Posterior cingulate gyrus (tissue), 11 donors: ENCODE data around the gene CACNA1G.

Experiments used
- DNase-seq, 10 donors: peaks; one replicate each; pipeline versions ENCODE4 v3.0.0 to v3.0.0-alpha.2; 2020 to 2021; ENCODE audit warnings: mixed read lengths in 3 of 10
- intact Hi-C: fragments of 100-400 bp; cut with DNase I; formaldehyde crosslinking; loops from one replicate; pipeline ENCODE4 v1.15.1; 2023

Gene CACNA1G

DNA sequence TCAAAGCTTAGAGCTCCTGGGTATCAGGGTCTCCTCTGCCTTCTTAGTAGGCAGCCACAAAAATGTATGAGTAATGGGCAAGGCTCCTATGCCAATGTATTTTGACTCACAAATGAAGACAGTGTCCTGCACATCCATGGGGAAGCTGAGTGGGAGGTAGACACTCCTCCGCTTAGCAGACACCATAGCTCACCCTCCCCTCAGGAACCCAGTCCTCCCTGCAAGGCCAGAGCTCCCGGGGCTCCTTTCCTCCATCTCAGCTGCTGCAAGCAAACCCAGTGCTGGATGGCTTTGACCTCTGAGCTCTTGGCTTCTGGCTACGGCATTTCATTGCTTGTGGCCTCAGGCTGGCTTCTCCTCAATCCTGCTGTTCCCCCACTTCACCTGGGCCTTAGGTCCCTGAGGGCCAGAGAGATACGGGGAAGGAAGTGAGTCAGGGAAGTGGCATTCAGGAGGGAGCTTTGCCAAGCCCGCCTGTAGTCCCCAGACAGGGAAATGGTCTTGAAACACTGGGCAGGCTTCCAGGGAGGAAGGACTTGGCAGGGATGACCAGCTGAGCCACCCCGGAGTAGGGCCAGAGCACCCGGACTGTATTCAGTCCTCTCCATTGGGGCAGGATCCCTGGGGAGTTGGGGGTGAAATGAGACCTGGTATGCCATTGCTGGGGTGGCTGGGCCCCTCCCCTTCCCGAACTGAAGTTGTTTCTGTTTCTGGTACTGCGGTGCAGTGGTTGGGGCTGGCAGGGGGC, 78.6 kb downstream of the CACNA1G start:
- intact Hi-C loops = no loop called here
- peak in 8 of 10 donors; percentile 44 to 93 (median 53) for DNase-seq

- intact Hi-C loops = no loop called here
- DNase-seq = peak in 2 of 10 donors; percentile 46 to 81
Measured at GRCh38 chr17:50640686-50641351, 80.3 kb downstream of the CACNA1G start.

- DNase-seq = peak in 2 of 10 donors; percentile 14 to 19
- intact Hi-C loops = no loop called here
Measured at GRCh38 chr17:50641357-50641756, 80.8 kb downstream of the CACNA1G start.

GRCh38 chr17:50642071-50642721, 81.7 kb downstream of the CACNA1G start:
- DNase-seq = peak in 2 of 10 donors; percentile 33 to 71

DNA sequence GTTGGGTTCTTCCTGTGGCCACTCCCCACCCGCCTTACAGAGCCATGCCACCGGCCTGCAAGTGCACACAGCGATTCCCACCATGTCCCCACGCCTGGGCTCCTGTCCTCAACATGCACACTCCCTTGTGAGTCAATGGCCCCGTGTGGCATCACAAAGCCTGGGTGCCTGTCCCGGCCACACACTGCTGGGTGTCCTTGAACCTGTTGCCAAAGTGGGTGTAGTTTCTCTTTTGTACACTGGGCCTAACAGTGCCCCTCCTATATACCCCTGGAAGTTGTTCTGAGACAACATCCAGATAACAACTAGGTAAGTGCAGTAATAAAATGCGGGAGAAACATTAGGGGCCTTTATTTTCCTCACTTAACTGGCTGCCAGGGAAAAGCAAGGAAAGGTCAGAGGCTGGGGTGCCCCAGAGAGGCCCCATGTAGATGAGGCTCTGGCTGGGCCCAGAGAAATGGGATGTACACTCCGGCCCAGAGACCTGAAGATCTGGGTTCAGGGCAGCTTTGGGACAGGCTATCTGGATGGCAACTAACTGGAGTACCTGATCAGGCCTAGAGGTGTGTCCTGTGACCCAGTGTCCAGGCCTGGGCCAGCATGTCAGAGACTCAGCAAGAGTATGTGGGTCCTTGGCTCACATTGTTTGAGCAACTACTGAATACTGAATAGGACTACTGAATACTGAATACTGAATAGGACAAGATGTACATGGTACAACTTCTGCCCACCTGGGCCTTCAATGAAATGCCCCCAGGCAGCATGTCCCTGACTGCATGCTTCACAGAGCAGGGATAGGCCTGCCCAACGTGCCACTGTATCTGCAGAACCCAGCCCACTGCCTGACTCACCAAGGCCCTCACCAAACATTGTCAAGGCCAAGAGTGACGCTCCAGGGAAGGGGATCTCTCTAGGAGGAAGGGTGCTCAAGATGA, 82.5 kb downstream of the CACNA1G start:
- intact Hi-C loops = no loop called here
- DNase-seq = peak in 2 of 10 donors; percentile 55 to 74

More at GRCh38 chr17:50642071-50642721, 81.7 kb downstream of the CACNA1G start:
- intact Hi-C loops = no loop called here

DNA sequence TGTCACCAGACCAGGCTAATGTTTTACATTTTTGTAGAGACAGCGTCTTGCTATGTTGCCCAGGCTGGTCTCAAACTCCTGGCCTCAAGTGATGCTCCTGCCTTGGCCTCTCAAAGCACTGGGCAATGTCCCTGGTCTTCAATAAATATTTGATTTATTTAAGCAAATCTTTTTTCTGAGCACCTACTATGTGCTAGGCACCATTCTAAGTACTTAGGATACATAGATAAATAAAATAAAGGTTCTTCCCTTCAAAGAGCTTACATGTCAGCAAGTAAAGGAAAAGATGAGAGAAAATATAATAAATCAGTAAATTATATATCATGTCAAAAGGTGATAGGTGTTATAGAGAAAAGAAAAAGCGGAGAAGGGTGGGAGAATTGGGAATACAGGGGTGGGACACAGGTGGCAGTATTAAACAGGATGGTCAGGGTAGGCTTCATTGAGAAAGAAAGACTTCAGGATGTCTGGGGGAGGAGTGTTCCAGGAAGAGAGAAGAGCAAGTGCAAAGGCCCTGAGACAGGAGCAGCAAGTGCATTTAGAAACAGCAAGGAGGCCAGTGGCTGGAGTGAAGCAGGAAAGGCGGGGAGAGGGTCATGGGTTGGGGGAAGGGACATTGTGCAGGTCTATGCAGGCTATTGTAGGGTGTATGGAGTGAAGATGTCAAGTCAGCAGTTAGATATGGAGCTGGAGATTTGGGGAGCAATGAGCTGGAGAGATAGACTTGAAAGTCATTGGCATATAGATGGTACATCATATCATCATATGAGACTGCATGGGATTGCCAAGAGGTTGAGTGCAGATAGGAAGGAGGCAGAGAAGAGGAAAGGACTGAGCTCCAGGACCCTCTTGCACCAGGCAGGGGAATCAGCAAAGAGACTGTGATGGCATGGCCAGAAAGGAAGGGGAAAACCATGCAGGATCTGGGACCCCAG, 85.5 kb downstream of the CACNA1G start:
- intact Hi-C loops = no loop called here
- DNase-seq = peak in 2 of 10 donors; percentile 12 to 36

GRCh38 chr17:50647187-50647586, 86.7 kb downstream of the CACNA1G start:
- intact Hi-C loops = no loop called here

DNA sequence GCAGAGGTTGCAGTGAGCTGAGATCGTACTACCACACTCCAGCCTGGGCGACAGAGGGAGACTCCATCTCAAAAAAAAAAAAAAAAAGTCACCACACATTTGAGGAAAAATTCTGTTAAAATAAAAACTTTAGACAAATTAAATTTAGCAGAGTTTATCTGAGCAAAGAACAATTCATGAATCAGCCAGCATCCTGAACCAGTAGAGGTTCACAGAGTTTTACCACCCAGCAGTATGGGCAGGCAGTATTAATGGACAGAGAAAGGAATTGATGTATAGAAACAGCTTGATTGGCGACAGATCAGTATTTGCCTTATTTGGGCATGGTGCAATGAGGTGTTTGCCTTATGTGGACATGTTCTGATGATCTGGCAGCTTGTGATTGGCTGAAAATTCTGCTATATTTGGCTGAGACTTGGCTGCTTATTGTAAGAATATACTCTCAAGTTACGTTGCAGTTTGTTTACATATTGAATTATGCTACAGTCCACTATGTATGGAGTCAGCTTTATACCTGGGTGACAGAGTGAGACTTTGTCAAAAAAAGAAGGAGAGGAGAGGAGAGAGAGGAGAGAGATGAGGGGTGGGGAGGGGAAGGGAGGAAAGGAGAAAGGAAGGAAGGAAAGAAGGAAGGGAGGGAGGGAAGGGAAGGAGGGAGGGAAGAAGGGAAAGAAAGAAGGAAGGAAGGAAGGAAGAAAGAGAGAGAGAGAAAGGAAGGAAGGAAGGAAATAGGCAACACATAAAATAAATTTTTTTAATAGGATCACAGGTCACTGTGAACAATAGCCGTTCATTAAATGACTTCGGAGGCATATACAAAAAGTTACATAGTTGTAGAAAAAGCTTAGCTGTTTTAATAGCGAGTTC, 88.8 kb downstream of the CACNA1G start:
- intact Hi-C loops = no loop called here
- DNase-seq = no peak

More at GRCh38 chr17:50647187-50647586, 86.7 kb downstream of the CACNA1G start:
- DNase-seq = peak in 1 of 10 donors; percentile 39

DNA sequence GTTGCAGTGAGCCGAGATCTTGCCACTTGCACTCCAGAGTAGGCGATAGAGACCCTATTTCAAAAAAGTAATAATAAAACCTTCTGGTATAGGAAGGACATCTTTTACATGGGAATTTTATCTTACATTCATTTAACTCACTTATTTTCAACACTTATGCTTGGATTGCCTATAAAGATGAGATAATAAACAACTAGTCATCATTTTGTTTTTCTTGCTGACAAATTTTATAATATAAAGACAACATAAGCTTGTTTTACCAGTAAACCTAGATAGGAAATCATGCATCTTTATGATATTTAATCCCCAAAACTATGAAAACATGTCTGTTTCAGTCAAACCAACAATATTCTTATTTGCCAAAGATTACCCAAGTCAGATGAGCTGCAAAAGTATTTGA, 91.1 kb downstream of the CACNA1G start:
- DNase-seq = no peak
- intact Hi-C loops = no loop called here

- no peak for DNase-seq
- intact Hi-C loops = no loop called here
Measured at GRCh38 chr17:50653738-50654137, 93.2 kb downstream of the CACNA1G start.

DNA sequence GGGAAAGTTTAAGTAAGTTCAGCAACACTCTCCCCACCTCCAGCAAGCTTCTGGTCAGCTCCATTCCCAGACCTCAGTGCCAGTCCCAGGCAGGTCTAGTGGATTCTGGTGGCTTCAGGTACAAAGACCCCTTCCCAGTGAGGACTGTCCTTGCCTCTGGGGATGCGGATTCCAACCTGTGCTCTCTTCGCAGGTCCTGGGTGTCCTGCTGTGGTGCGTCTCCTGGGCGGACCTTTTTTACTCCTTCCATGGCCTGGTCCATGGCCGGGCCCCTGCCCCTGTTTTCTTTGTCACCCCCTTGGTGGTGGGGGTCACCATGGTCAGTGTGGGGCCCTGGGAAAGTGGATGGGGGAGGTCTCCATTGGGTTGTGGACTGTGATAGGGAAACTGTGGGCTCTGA, 96.0 kb downstream of the CACNA1G start:
- intact Hi-C loops = no loop called here
- peak in 2 of 10 donors; percentile 8 to 68 for DNase-seq

DNA sequence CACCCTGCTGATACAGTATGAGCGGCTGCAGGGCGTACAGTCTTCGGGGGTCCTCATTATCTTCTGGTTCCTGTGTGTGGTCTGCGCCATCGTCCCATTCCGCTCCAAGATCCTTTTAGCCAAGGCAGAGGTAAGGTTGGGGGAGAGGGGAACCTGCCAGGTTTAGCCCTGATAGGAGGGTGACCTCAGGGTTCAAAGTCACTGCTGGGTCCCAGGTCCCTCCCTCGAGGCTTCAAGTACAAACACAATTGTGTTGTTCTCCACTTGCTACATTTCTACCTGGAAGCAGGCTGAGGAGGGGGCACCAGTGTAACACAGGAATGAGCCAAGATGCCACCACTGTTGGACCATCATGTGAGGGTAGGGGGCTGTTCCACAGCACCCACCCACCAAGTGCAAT, 96.5 kb downstream of the CACNA1G start:
- intact Hi-C loops = no loop called here
- DNase-seq = peak in 2 of 10 donors; percentile 22

GRCh38 chr17:50657627-50658026, 97.1 kb downstream of the CACNA1G start:
- intact Hi-C loops = no loop called here
- peak in 2 of 10 donors; percentile 21 to 52 for DNase-seq

DNA sequence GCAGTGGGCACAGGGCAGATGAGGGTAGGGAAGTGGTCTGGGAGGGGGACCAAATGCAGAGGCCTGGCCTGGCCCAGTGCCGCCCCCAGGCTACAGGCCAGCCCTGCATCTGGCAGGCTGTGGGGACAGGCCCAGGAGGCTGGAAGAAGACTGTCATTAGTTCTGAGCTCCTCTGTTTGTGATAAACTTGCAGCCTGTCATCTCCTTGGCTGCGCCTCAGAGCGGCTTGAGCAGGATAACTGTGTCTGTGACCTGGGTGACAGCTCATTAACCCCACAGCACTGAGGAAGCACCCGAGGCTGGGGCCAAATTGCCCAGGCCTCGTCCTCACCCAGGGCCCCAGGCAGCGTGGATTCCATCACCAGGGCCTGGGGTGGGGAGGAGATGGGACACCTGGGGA, 98.1 kb downstream of the CACNA1G start:
- intact Hi-C loops = no loop called here
- DNase-seq = peak in 2 of 10 donors; percentile 35 to 60

DNA sequence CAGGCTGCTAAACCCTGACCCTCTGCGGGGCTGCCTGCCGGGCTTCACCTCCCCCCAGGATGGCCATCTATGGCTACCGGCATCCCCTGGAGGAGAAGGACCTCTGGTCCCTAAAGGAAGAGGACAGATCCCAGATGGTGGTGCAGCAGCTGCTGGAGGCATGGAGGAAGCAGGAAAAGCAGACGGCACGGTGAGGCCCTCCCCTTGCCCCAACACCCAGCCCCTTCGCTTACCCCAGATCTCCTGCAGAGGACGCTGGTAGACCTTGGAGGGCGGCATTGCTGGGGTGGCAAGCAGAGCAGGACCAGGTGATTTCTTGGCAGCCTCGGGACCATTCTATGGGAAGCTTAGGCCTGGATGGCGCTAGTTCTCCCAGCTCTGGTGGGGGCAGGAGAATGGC, 98.7 kb downstream of the CACNA1G start:
- intact Hi-C loops = no loop called here
- DNase-seq = peak in 2 of 10 donors; percentile 17 to 43

DNA sequence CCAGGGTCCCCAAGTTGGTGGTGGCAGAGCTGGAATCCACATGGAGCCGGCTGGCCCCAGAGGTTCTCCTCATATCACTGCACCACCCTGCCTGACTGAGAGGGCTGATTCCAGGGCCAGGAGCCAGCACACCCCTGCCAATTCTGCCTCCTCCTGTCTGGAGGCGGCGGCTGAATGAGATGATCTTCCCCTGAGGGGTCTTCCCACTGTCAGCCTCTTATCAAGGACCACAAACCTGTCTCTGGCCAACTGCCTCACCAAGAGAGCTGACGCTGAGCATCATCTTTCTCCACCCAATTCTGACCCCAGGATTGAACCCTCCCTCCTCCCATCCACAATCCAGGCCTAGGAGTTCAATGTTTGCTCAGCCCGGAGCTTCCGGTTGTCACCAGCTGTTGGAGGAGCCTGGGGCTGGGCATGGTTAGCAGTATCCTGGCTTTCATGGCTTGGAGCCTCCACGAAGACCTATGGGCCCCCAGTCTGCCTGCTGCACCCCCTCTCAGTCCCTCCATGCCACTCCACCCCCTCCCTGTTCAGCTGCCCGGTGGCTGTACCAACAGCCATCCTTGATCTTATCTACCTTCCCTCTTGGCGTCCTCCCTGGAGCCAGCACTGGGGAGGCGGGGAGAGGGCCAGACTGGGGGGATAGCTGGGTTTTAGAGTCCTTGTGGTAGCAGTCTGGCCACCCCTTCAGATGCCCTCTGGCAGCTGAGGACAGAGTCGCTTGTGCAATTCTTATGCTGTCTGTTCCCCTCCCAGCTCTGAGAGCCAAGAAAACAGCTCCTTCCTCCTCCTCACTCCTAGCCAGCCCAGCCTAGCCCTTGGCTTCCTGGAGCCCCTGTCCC, 99.7 kb downstream of the CACNA1G start:
- peak in 2 of 10 donors; percentile 14 to 66 for DNase-seq
- intact Hi-C loops = no loop called here

DNA sequence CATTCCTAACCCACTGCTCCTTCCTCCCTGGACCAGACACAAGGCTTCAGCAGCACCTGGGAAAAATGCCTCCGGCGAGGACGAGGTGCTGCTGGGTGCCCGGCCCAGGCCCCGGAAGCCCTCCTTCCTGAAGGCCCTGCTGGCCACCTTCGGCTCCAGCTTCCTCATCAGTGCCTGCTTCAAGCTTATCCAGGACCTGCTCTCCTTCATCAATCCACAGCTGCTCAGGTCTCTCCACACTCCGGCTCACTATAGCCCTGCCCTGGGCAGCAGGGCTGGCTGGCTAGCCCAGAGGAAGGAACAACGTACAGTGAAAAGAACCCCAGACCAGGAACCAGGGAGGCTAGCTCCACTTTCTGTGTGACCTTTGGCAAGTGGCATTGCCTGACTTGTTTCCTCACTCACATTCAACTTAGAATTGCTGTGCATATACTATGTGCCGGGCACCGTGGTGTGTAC, 100.4 kb downstream of the CACNA1G start:
- intact Hi-C loops = no loop called here
- peak in 2 of 10 donors; percentile 42 to 82 for DNase-seq
